T47D (cell line): ENCODE data around the gene HID1.
"Not testable (repeated sequence)": the region's sequence is repeated elsewhere in the genome, so short reads cannot be mapped to it uniquely, and the experiment has no call there.

Source experiments
- DNase-seq, 2 experiments: peaks; one replicate each; pipeline versions ENCODE4 v3.0.0 to v3.0.0-alpha.2; 2011 to 2012; ENCODE audit warnings: low read depth in 1 of 2, low spot score in 1 of 2
- JUND ChIP-seq: IDR thresholded peaks from 2 replicates; pipeline ENCODE4 v1.6.1; 2012; ENCODE audit warnings: low read depth
- in situ Hi-C: cut with HindIII; loops from 2 replicates; pipeline ENCODE4 v1.10.0; 2016; ENCODE audit warnings: low sequenced_read_pairs, low pct_unique_long_range_greater_than_20kb

Gene HID1

GRCh38 chr17:74971069-74971841 lies 1.3 kb downstream of the HID1 start:
- TF ChIP-seq JUND, result no peak
- no peak for DNase-seq
- in situ Hi-C loops, result no loop called here

GRCh38 chr17:74970395-74970794 lies 2.2 kb downstream of the HID1 start:
- in situ Hi-C loops, result no loop called here
- TF ChIP-seq JUND, result no peak
- no peak for DNase-seq

GRCh38 chr17:74969501-74969900 lies 3.1 kb downstream of the HID1 start:
- in situ Hi-C loops, DNase-seq: not testable (repeated sequence)

- no peak for TF ChIP-seq JUND
- in situ Hi-C loops, result no loop called here
- DNase-seq, result peak; percentile 69 to 88
These were observed 4.2 kb downstream of the HID1 start for GRCh38 chr17:74968361-74968780.

- in situ Hi-C loops, result no loop called here
- TF ChIP-seq JUND, result no peak
- no peak for DNase-seq
These were observed 7.5 kb downstream of the HID1 start for GRCh38 chr17:74964988-74965622.

- in situ Hi-C loops, result no loop called here
- no peak for TF ChIP-seq JUND
- no peak for DNase-seq
These were observed 8.3 kb downstream of the HID1 start for GRCh38 chr17:74964246-74964761.

GRCh38 chr17:74963656-74964055 lies 8.9 kb downstream of the HID1 start:
- in situ Hi-C loops, result no loop called here
- DNase-seq, result no peak
- no peak for TF ChIP-seq JUND

GRCh38 chr17:74962622-74963394 lies 9.8 kb downstream of the HID1 start:
- in situ Hi-C loops, result no loop called here
- no peak for DNase-seq
- TF ChIP-seq JUND, result no peak

GRCh38 chr17:74961657-74962350 lies 10.8 kb downstream of the HID1 start:
- peak; percentile 94 to 96 for DNase-seq
- in situ Hi-C loops, result no loop called here

GRCh38 chr17:74960570-74961342 lies 11.8 kb downstream of the HID1 start:
- in situ Hi-C loops, result no loop called here
- peak in 1 of 2 experiments; percentile 47 for DNase-seq
- TF ChIP-seq JUND, result no peak

More at GRCh38 chr17:74961657-74962350, 10.8 kb downstream of the HID1 start:
- no peak for TF ChIP-seq JUND

GRCh38 chr17:74959826-74960515 lies 12.6 kb downstream of the HID1 start:
- peak in 1 of 2 experiments; percentile 52 for DNase-seq
- in situ Hi-C loops, result no loop called here
- no peak for TF ChIP-seq JUND
